A549 (cell line): ENCODE data around the gene NIM1K.

Source experiments
- BCL3 ChIP-seq: fragments of >200 bp; sonication (Bioruptor Twin); formaldehyde crosslinking; IDR thresholded peaks from 3 replicates; pipeline ENCODE4 v1.6.1; 2016
- CTCF ChIP-seq: fragments of >200 bp; sonication (Bioruptor Twin); formaldehyde crosslinking; IDR thresholded peaks from 3 replicates; pipeline ENCODE4 v1.5.1; 2016
- EP300 ChIP-seq, 2 experiments: fragments of >200 bp; sonication (Bioruptor Twin); formaldehyde crosslinking; IDR thresholded peaks; 2 replicates in 1 of 2; 3 replicates in 1 of 2; pipeline ENCODE4 v1.6.1; 2016 to 2017
- FOSL2 ChIP-seq, 2 experiments: fragments of 450-650 bp in 1 of 2; fragments of >200 bp in 1 of 2; sonication (Bioruptor Twin) in 1 of 2; formaldehyde crosslinking; IDR thresholded peaks; 2 replicates each; pipeline versions ENCODE4 v1.5.0 to v1.6.1; 2016 to 2020; ENCODE audit warnings: mild to moderate bottlenecking in 1 of 2, moderate library complexity in 1 of 2
- JUNB ChIP-seq: fragments of >200 bp; sonication (Bioruptor Twin); formaldehyde crosslinking; IDR thresholded peaks from 2 replicates; pipeline ENCODE4 v1.6.1; 2016
- MAFK ChIP-seq: fragments of 450-650 bp; IDR thresholded peaks from 2 replicates; pipeline ENCODE4 v1.6.1; 2014; ENCODE audit not compliant: partially characterized antibody
- MYC ChIP-seq: IDR thresholded peaks from 2 replicates; pipeline ENCODE4 v1.6.1; 2012; ENCODE audit warnings: mild to moderate bottlenecking, inconsistent platforms, low read length, improper control_type of control experiment, borderline replicate concordance
- POLR2A ChIP-seq: IDR thresholded peaks from 2 replicates; pipeline ENCODE4 v1.6.1; 2012; ENCODE audit warnings: mild to moderate bottlenecking, low read length
- RAD21 ChIP-seq, 2 experiments: fragments of >200 bp in 1 of 2; sonication (Bioruptor Twin) in 1 of 2; formaldehyde crosslinking in 1 of 2; IDR thresholded peaks in 1 of 2; conservative IDR thresholded peaks in 1 of 2; 2 replicates in 1 of 2; 3 replicates in 1 of 2; pipeline ENCODE4 v1.6.1; 2012 to 2018; ENCODE audit warnings: inconsistent platforms in 1 of 2
- SREBF2 ChIP-seq: fragments of 450-650 bp; IDR thresholded peaks from 2 replicates; pipeline ENCODE4 v1.6.1; 2014; ENCODE audit warnings: mild to moderate bottlenecking, moderate library complexity

DNA sequence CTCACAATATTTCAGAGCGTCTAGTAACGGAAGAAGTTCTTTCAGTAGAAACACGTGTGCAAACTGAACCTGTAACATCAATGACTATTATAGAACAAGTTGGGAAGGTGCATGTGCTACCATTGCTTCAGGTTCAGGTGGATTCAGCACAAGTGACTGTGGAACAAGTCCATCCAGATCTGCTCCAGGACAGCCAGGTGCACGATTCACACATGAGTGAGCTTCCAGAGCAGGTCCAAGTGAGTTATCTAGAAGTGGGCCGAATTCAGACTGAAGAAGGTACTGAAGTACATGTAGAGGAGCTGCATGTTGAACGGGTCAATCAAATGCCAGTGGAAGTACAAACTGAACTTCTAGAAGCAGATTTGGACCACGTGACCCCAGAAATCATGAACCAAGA, 17.4 kb upstream of the NIM1K start:
- TF ChIP-seq CTCF, result no peak
- TF ChIP-seq MAFK, result no peak
- no peak for TF ChIP-seq FOSL2 (IDR thresholded peaks at IDR 0.05)
- TF ChIP-seq FOSL2 (CRISPR knock-in tag; IDR thresholded peaks at IDR 0.05), result no peak
- no peak for TF ChIP-seq BCL3
- no peak for TF ChIP-seq RAD21 (conservative IDR thresholded peaks at IDR 0.05 in 1 of 2, IDR thresholded peaks at IDR 0.05 in 1 of 2)
- TF ChIP-seq SREBF2, result no peak
- no peak for TF ChIP-seq POLR2A
- no peak for TF ChIP-seq EP300 (IDR thresholded peaks at IDR 0.05)
- TF ChIP-seq MYC, result no peak
- TF ChIP-seq JUNB, result no peak
